Smooth muscle cell (in vitro differentiated cells): Measurements from ENCODE around the gene ACTMAP. TPM values are rescaled to one million over a fixed set of nuclear protein-coding genes. Genes with fewer than 3 reads are reported as not detected.

ENCODE experiments used
- DNase-seq: peaks from one replicate; lab custom pipeline; 2025; ENCODE audit not compliant: unreplicated experiment; lab: John Stamatoyannopoulos, UW
- H2AFZ ChIP-seq: fragments of 200-600 bp; sonication (generic); 2 replicates; pipeline ENCODE4 v1.6.0; 2016; ENCODE audit warnings: antibody characterized with exemption, low read depth, mild to moderate bottlenecking
- H3F3A ChIP-seq: fragments of 200-600 bp; sonication (generic); 2 replicates; pipeline ENCODE4 v1.6.0; 2017; ENCODE audit warnings: antibody characterized with exemption, low read depth
- H3K27ac ChIP-seq: fragments of 200-600 bp; sonication (generic); 2 replicates; pipeline ENCODE4 v1.5.1; 2016; ENCODE audit warnings: low read depth, mild to moderate bottlenecking
- H3K27me3 ChIP-seq: fragments of 200-600 bp; sonication (generic); 2 replicates; pipeline ENCODE4 v1.6.1; 2016; ENCODE audit warnings: low read depth, mild to moderate bottlenecking
- H3K36me3 ChIP-seq: fragments of 200-600 bp; sonication (generic); 2 replicates; pipeline ENCODE4 v1.5.1; 2016; ENCODE audit warnings: low read depth
- H3K4me1 ChIP-seq: fragments of 200-600 bp; sonication (generic); 2 replicates; pipeline ENCODE4 v1.5.1; 2016; ENCODE audit warnings: low read depth
- H3K4me2 ChIP-seq: fragments of 200-600 bp; sonication (generic); 2 replicates; pipeline ENCODE4 v1.6.0; 2016; ENCODE audit warnings: mild to moderate bottlenecking
- H3K4me3 ChIP-seq: fragments of 200-600 bp; sonication (generic); 2 replicates; pipeline ENCODE4 v1.5.1; 2016; ENCODE audit warnings: mild to moderate bottlenecking
- H3K79me2 ChIP-seq: fragments of 200-600 bp; sonication (generic); 2 replicates; pipeline ENCODE4 v1.6.0; 2016; ENCODE audit warnings: low read depth, mild to moderate bottlenecking
- H3K9ac ChIP-seq: fragments of 200-600 bp; sonication (generic); 2 replicates; pipeline ENCODE4 v1.6.0; 2016; ENCODE audit warnings: low read depth
- H3K9me3 ChIP-seq: fragments of 200-600 bp; sonication (generic); replicated peaks from 2 replicates; pipeline ENCODE4 v1.5.1; 2016; ENCODE audit warnings: low read depth
- H4K20me1 ChIP-seq: fragments of 200-600 bp; sonication (generic); 2 replicates; pipeline ENCODE4 v1.6.0; 2016; ENCODE audit warnings: low read depth
- CTCF ChIP-seq: fragments of 200-600 bp; sonication (generic); IDR thresholded peaks from 2 replicates; pipeline ENCODE4 v1.5.1; 2017; ENCODE audit warnings: borderline replicate concordance, mild to moderate bottlenecking, antibody characterized with exemption; ENCODE audit not compliant: insufficient read depth, poor library complexity, severe bottlenecking
- WGBS: methylation state at CpG from one replicate; pipeline ENCODE4 v1.1.7; 2016; ENCODE audit warnings: low lambda C conversion rate; 5-methylcytosine and 5-hydroxymethylcytosine counted together
- polyA plus RNA-seq: library from polyadenylated mRNA; unstranded; fragments of >200 nt; fragmentation: Nextera tagmentation; extraction: Ambion mirVana; gene quantifications from 2 replicates; pipeline ENCODE4 v1.2.1, GENCODE V29; 2016
- total RNA-seq: library from RNA; depleted of rRNA; stranded (reverse); fragments of >200 nt; gene quantifications from 2 replicates; pipeline ENCODE4 v1.2.3, GENCODE V29; 2014

Gene ACTMAP
- total and polyA plus RNA-seq, 2 experiments from 2014 or later, result 2.9 to 8.6 TPM

DNA sequence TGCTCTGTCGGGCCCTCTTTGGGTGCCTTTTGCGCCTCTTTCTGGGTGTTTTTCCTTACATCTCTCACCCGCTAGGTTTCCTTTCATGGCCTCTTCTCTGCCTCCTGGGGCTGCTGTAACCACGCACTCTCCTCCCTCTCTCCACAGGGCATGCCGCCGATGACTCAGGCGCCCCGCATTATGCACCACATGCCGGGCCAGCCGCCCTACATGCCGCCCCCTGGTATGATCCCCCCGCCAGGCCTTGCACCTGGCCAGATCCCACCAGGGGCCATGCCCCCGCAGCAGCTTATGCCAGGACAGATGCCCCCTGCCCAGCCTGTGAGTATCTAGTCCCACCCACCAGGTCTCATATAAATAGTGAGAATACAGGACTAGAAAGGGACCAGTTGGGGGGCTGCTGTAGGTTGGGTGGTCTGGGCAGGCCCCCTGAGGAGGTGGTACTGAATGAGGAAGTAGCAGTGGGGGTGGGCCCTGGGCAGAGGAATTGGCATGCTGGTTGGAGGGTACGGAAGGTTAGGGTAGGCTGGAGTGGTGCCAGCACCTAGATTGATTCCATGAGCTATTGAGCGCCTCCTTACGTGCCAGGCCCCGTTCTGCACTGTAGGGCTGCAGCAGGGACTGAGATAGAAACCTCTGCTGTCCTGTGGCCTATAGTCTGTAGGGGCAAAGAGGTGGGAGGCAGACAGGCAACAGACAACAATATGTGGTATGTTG lies 12.6 kb upstream of the ACTMAP start:
- Histone ChIP-seq H3K27ac (no peak overlapping the region), H3K27me3 (no peaks in the 10 kb centered on the region), H3F3A (peaks cover 12% of the 10 kb centered on the region), H3K9me3 (no peaks in the 10 kb centered on the region), H3K9ac (no peak overlapping the region), H3K4me1 (no peaks in the 10 kb centered on the region), H3K4me3 (no peak overlapping the region), H3K36me3 (peaks cover 17% of the 10 kb centered on the region), H4K20me1 (peaks cover 12% of the 10 kb centered on the region), H3K4me2 (no peak overlapping the region), H3K79me2 (peaks cover 5% of the 10 kb centered on the region), H2AFZ (no peak overlapping the region)
- no peak for DNase-seq
- TF ChIP-seq CTCF, result no peak
- 98% methylated on average over 17 of the region's 17 CpGs for WGBS

GRCh38 chr19:40759352-40759751 lies 9.1 kb upstream of the ACTMAP start:
- Histone ChIP-seq H3K36me3 (peaks cover 12% of the 10 kb centered on the region), H3K4me1 (no peaks in the 10 kb centered on the region), H3K4me2 (no peak overlapping the region), H3K27ac (no peak overlapping the region), H3K9me3 (no peaks in the 10 kb centered on the region), H3K79me2 (peaks cover 38% of the 10 kb centered on the region), H3K27me3 (no peaks in the 10 kb centered on the region), H2AFZ (no peak overlapping the region), H4K20me1 (peaks cover 45% of the 10 kb centered on the region), H3K4me3 (no peak overlapping the region), H3K9ac (no peak overlapping the region), H3F3A (peaks cover 11% of the 10 kb centered on the region)
- 98% methylated on average over 13 of the region's 13 CpGs for WGBS
- no peak for DNase-seq
- TF ChIP-seq CTCF, result no peak

GRCh38 chr19:40758491-40758890 lies 8.2 kb upstream of the ACTMAP start:
- peaks cover 51% of the 10 kb centered on the region for H4K20me1 ChIP-seq
- H3K4me2 ChIP-seq, result no peak overlapping the region
- no peak for DNase-seq
- 100% methylated on average over 3 of the region's 3 CpGs for WGBS
- no peak for TF ChIP-seq CTCF
- no peak overlapping the region for H3K4me3 ChIP-seq
- peaks cover 12% of the 10 kb centered on the region for H3K36me3 ChIP-seq
- no peaks in the 10 kb centered on the region for H3K9me3 ChIP-seq
- peaks cover 2% of the 10 kb centered on the region for H3F3A ChIP-seq
- no peaks in the 10 kb centered on the region for H3K4me1 ChIP-seq
- peaks cover 47% of the 10 kb centered on the region for H3K79me2 ChIP-seq
- H2AFZ ChIP-seq, result no peak overlapping the region
- H3K27me3 ChIP-seq, result no peaks in the 10 kb centered on the region
- H3K9ac ChIP-seq, result no peak overlapping the region
- H3K27ac ChIP-seq, result no peak overlapping the region
